ENCODE data around the gene TRANK1. TPM values are rescaled to one million over a fixed set of nuclear protein-coding genes. Genes with fewer than 3 reads are reported as not detected.

The TRANK1 gene
- total and polyA plus RNA-seq, 2 of the 8 experiments (the other 6 are each of a cell fraction or from before 2014, with no cell fraction given) = 2.9 to 8.8 TPM

DNA sequence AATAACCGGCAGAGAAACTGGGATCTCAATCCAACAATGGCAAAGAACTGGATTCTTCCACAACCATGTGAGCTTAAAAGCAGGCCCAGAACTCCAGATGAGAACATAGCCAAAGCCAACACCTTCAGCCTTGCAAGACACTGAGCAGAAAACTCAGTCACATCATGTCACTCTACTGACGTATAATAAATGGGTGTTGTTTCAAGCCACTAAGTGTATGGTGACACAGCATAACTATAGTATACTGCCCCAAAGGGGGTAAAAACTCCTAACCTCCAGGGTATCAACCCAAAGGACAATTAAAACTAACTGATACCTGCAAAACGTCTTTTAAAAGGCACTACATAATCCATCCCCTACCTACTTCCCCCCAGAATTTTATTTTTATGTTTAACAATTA lies 69.5 kb downstream of the TRANK1 start:
- Histone ChIP-seq H3K36me3 (ENCODE audit: control insufficient read depth in 2 of 4, insufficient read depth in 4 of 4, low read length in 3 of 4) (no peaks in the 10 kb centered on the region), H2AFZ (ENCODE audit: low read length) (no peak overlapping the region), H3K56ac (replicated peaks; ENCODE audit: insufficient read length, low read depth, low read length) (no peak overlapping the region), H4K20me1 (replicated peaks in 1 of 2; ENCODE audit: control insufficient read depth in 1 of 2, insufficient read depth in 2 of 2, low read length in 2 of 2) (no peaks in the 10 kb centered on the region), H3K4me1 (replicated peaks in 1 of 4; ENCODE audit: control insufficient read depth in 3 of 4, insufficient read depth in 4 of 4, low read length in 3 of 4) (no peaks in the 10 kb centered on the region), H3K9me3 (ENCODE audit: insufficient read depth in 2 of 2, low read depth in 1 of 2, low read length in 1 of 2) (no peaks in the 10 kb centered on the region), H3K79me1 (ENCODE audit: low read depth, low read length) (no peaks in the 10 kb centered on the region; the same call in 1 of the 2 replicates), H3K9ac (replicated peaks in 1 of 4; ENCODE audit: extremely low read depth in 1 of 4, low read depth in 3 of 4, low read length in 3 of 4) (no peak overlapping the region), H2BK20ac (ENCODE audit: low read length) (no peak overlapping the region), H3K23ac (ENCODE audit: insufficient read length) (no peak overlapping the region), H4K8ac (ENCODE audit: extremely low read depth, insufficient read depth, low read length) (no peak overlapping the region), H4K5ac (ENCODE audit: insufficient read length, low read depth, low read length) (no peak overlapping the region), H3K14ac (ENCODE audit: insufficient read length) (no peak overlapping the region), H4K91ac (replicated peaks; ENCODE audit: insufficient read length, low read length) (no peak overlapping the region), H3K23me2 (ENCODE audit: low read depth, low read length) (no peaks in the 10 kb centered on the region), H2AK5ac (ENCODE audit: low read depth, low read length) (no peak overlapping the region), H3K4me3 (ENCODE audit: extremely low read depth in 1 of 4, insufficient read depth in 2 of 4, low read depth in 3 of 4, low read length in 4 of 4) (no peak overlapping the region), H2BK120ac (replicated peaks; ENCODE audit: low read depth, low read length) (no peak overlapping the region), H3K4ac (replicated peaks; ENCODE audit: insufficient read length, low read depth, low read length) (no peak overlapping the region), H2BK5ac (ENCODE audit: low read depth, low read length) (no peak overlapping the region), H3K27ac (ENCODE audit: low read depth, low read length) (no peak overlapping the region), H3K4me2 (ENCODE audit: insufficient read depth in 1 of 2, low read depth in 2 of 2, low read length in 2 of 2) (no peak overlapping the region), H2BK15ac (ENCODE audit: low read length) (no peak overlapping the region), H2BK12ac (ENCODE audit: low read depth, low read length) (no peak overlapping the region), H3K79me2 (ENCODE audit: control insufficient read depth in 1 of 2, insufficient read depth in 2 of 2, low read length in 2 of 2) (no peaks in the 10 kb centered on the region), H3K27me3 (replicated peaks in 1 of 4; ENCODE audit: control insufficient read depth in 3 of 4, extremely low read depth in 1 of 4, insufficient read depth in 3 of 4, low read length in 3 of 4) (no peaks in the 10 kb centered on the region), H3K18ac (ENCODE audit: extremely low read depth, low read length) (no peak overlapping the region)
- ChIA-PET POLR2A (ENCODE audit: partially characterized antibody) (interaction anchor here (0.7 kb wide), 1 partner anchor 17 kb away, joined by 3 read pairs; no protein-coding TSS in a partner anchor), CTCF (ENCODE audit: partially characterized antibody) (interaction anchor here (1.2 to 2.6 kb wide), 6 partner anchors 16 to 137 kb away, joined by 3 to 8 read pairs (median 4); no protein-coding TSS in a partner anchor)
- DNase-seq (ENCODE audit: low read depth in 1 of 2, low spot score in 2 of 2) = peak in 1 of 2 experiments; percentile 24
- no peak for FAIRE-seq
- WGBS, 2 experiments (ENCODE audit: extremely low coverage in 1 of 2, insufficient coverage in 1 of 2, insufficient read length in 1 of 2, insufficient replicate concordance in 2 of 2, low coverage in 1 of 2, low lambda C conversion rate in 2 of 2, missing lambda C conversion rate in 1 of 2) = 84% methylated on average over 3 of the region's 3 CpGs; no CpG with 5 or more reads in 1 of the 2 experiments
- TF ChIP-seq, protein P1, sequence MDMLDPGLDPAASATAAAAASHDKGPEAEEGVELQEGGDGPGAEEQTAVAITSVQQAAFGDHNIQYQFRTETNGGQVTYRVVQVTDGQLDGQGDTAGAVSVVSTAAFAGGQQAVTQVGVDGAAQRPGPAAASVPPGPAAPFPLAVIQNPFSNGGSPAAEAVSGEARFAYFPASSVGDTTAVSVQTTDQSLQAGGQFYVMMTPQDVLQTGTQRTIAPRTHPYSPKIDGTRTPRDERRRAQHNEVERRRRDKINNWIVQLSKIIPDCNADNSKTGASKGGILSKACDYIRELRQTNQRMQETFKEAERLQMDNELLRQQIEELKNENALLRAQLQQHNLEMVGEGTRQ (IDR thresholded peaks at IDR 0.05; ENCODE audit: low read length) = no peak
- TF ChIP-seq YY1 (IDR thresholded peaks at IDR 0.05; ENCODE audit: low read depth, low read length) = no peak

All from H1 (cell line).